IMR-90 (cell line): ENCODE results near the gene NR1H4.

Source experiments
- BHLHE40 ChIP-seq: fragments of 150-350 bp; IDR thresholded peaks from 2 replicates; pipeline ENCODE4 v1.6.1; 2016; ENCODE audit warnings: mild to moderate bottlenecking, low read depth, low read length
- CEBPB ChIP-seq: IDR thresholded peaks from 2 replicates; pipeline ENCODE4 v1.6.1; 2012; ENCODE audit warnings: low read depth, low read length, improper control_type of control experiment
- CHD1 ChIP-seq: IDR thresholded peaks from 2 replicates; pipeline ENCODE4 v1.6.1; 2012; ENCODE audit warnings: low read depth, low read length, improper control_type of control experiment
- POLR2A ChIP-seq: IDR thresholded peaks from 2 replicates; pipeline ENCODE4 v1.6.1; 2012; ENCODE audit warnings: mild to moderate bottlenecking, low read depth, low read length
- RAD21 ChIP-seq: IDR thresholded peaks from 2 replicates; pipeline ENCODE4 v1.6.1; 2012; ENCODE audit warnings: low read length, improper control_type of control experiment
- SMC3 ChIP-seq: fragments of 150-350 bp; IDR thresholded peaks from 2 replicates; pipeline ENCODE4 v1.6.1; 2016; ENCODE audit warnings: low read depth, mild to moderate bottlenecking, antibody characterized with exemption, low read length, moderate library complexity
- TF ChIP-seq, protein P1 (sequence below): conservative IDR thresholded peaks from 2 replicates; pipeline ENCODE4 v1.5.1; 2012; ENCODE audit warnings: mild to moderate bottlenecking, low read depth, low read length, improper control_type of control experiment
- TF ChIP-seq, protein P2 (sequence below): fragments of 150-350 bp; IDR thresholded peaks from 2 replicates; pipeline ENCODE4 v1.6.1; 2017; ENCODE audit warnings: mild to moderate bottlenecking, antibody characterized with exemption, low read length, low read depth

GRCh38 chr12:100437038-100437841 is 36.4 kb upstream of the NR1H4 start:
- TF ChIP-seq BHLHE40: no peak
- no peak for TF ChIP-seq CHD1
- TF ChIP-seq, protein P1, sequence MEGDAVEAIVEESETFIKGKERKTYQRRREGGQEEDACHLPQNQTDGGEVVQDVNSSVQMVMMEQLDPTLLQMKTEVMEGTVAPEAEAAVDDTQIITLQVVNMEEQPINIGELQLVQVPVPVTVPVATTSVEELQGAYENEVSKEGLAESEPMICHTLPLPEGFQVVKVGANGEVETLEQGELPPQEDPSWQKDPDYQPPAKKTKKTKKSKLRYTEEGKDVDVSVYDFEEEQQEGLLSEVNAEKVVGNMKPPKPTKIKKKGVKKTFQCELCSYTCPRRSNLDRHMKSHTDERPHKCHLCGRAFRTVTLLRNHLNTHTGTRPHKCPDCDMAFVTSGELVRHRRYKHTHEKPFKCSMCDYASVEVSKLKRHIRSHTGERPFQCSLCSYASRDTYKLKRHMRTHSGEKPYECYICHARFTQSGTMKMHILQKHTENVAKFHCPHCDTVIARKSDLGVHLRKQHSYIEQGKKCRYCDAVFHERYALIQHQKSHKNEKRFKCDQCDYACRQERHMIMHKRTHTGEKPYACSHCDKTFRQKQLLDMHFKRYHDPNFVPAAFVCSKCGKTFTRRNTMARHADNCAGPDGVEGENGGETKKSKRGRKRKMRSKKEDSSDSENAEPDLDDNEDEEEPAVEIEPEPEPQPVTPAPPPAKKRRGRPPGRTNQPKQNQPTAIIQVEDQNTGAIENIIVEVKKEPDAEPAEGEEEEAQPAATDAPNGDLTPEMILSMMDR: no peak
- TF ChIP-seq, protein P2, sequence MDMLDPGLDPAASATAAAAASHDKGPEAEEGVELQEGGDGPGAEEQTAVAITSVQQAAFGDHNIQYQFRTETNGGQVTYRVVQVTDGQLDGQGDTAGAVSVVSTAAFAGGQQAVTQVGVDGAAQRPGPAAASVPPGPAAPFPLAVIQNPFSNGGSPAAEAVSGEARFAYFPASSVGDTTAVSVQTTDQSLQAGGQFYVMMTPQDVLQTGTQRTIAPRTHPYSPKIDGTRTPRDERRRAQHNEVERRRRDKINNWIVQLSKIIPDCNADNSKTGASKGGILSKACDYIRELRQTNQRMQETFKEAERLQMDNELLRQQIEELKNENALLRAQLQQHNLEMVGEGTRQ: no peak
- TF ChIP-seq CEBPB: no peak
- no peak for TF ChIP-seq RAD21
- no peak for TF ChIP-seq POLR2A
- TF ChIP-seq SMC3: no peak
